GM12892 (cell line): Measurements from ENCODE around the gene SHANK2.
"Not testable (repeated sequence)": the region's sequence is repeated elsewhere in the genome, so short reads cannot be mapped to it uniquely, and the experiment has no call there.

Experiments used
- DNase-seq: peaks from one replicate; pipeline ENCODE4 v3.0.0; 2011; ENCODE audit not compliant: insufficient read length
- FAIRE-seq: peaks from 2 replicates; lab custom pipeline; 2011; peaks lifted over from hg19 to GRCh38; lab: Jason Lieb, UNC
- POLR2A ChIP-seq: IDR thresholded peaks from 2 replicates; pipeline ENCODE4 v1.6.1; 2011; ENCODE audit warnings: low read depth, low read length, control low read depth
- POLR2AphosphoS5 ChIP-seq: IDR thresholded peaks from 2 replicates; pipeline ENCODE4 v1.6.1; 2011; ENCODE audit warnings: low read depth, low read length, control low read depth
- TAF1 ChIP-seq: IDR thresholded peaks from 2 replicates; pipeline ENCODE4 v1.6.1; 2011; ENCODE audit warnings: low read depth, mild to moderate bottlenecking, control low read depth, low read length, borderline replicate concordance

The SHANK2 gene

GRCh38 chr11:71239581-71239980 lies 12.8 kb downstream of the SHANK2 start:
- FAIRE-seq (no peak), DNase-seq (no peak)
- TF ChIP-seq TAF1 (no peak), POLR2AphosphoS5 (no peak), POLR2A (no peak)

DNA sequence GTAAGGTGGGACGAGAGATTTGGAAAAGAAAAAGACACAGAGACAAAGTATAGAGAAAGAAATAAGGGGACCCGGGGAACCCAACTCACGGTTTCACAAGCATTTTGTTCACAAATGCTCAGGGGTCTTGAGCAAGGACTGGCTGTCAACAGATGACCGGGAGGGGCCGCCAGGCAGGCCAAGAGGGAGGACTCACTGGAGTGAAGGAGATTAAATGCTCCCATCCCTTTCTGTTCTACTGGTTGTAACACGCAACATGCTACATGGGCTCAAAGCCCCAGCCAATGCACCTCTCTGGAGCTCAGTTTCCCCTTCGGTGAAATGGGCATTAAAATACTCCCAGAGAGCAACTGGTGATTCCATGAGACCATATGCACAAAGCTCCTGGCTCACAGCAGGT lies 13.4 kb downstream of the SHANK2 start:
- no peak for TF ChIP-seq TAF1
- TF ChIP-seq POLR2AphosphoS5: no peak
- TF ChIP-seq POLR2A: no peak
- DNase-seq (no peak), FAIRE-seq (no peak)

- TF ChIP-seq POLR2A (no peak), POLR2AphosphoS5 (no peak), TAF1 (no peak)
- FAIRE-seq: no peak
- no peak for DNase-seq
Observed at GRCh38 chr11:71238285-71238875, 14.0 kb downstream of the SHANK2 start.

GRCh38 chr11:71237853-71238252 lies 14.5 kb downstream of the SHANK2 start:
- FAIRE-seq: no peak

GRCh38 chr11:71236836-71237475 lies 15.4 kb downstream of the SHANK2 start:
- FAIRE-seq: no peak
- no peak for TF ChIP-seq TAF1
- no peak for TF ChIP-seq POLR2A
- no peak for TF ChIP-seq POLR2AphosphoS5
- DNase-seq: no peak

More at GRCh38 chr11:71237853-71238252, 14.5 kb downstream of the SHANK2 start:
- no peak for DNase-seq
- TF ChIP-seq TAF1: no peak
- no peak for TF ChIP-seq POLR2AphosphoS5

DNA sequence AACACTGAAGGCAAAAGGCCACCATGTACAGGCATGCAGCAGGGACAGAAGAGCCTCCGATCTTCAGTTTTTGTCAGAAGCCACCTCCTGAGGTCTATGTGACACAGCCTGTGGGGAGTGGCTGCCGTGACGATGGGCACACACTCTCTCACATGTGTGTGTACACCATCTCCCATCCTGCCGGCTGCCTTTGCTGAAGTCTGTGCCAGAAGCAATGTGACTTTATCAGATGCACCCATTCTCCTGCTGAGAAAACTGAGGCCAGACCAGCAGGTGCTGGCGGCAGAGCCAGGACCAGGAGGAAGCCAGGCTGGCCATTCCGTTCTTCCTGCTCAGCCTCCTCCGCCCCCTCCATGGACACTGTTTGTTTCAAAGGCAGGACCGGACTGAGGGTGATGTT lies 16.7 kb downstream of the SHANK2 start:
- DNase-seq (no peak), FAIRE-seq (no peak)
- TF ChIP-seq TAF1: no peak
- TF ChIP-seq POLR2AphosphoS5: no peak
- TF ChIP-seq POLR2A: no peak

DNA sequence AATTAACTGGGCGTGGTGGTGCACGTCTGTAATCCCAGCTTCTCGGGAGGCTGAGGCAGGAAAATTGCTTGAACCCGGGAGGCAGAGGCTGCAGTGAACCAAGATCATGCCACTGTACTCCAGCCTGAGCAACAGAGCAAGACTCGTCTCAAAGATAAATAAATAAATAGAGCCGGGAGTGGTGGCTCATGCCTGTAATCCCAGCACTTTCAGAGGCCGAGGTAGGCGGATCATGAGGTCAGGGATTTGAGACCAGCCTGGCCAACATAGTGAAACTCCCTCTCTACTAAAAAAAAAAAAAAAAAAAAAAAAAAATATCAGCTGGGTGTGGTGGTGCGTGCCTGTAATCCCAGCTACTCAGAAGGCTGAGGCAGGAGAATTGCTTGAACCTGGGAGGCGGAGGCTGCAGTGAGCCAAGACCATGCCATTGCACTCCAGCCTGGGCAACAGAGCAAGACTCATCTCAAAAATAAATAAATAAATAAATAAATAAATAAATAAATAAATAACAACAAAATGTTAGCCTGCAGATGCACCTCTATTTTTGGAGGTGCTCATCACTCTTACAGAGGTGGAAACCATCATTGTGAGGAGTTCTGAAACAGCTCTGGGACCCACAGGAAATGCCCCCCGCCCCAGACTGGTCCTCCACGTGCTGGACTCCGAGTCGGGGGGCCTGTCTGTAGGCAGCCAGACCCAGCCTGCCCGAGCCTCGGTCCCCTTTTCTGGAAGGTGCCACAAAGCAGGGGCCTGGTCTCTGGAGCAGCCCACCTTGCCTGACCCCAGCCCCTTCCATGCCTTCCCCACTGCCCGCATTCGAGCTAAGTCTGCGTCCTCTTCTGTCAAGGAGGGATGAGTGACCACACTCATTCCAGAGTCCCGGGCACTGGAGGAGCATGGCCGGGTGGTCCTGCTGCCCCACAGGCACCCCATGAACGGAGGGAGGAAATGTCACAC lies 18.2 kb downstream of the SHANK2 start:
- not testable (repeated sequence) for DNase-seq, FAIRE-seq

- no peak for TF ChIP-seq POLR2A
- TF ChIP-seq TAF1: no peak
- TF ChIP-seq POLR2AphosphoS5: no peak
- FAIRE-seq (no peak), DNase-seq (no peak)
Observed at GRCh38 chr11:71232364-71232763, 20.0 kb downstream of the SHANK2 start.

DNA sequence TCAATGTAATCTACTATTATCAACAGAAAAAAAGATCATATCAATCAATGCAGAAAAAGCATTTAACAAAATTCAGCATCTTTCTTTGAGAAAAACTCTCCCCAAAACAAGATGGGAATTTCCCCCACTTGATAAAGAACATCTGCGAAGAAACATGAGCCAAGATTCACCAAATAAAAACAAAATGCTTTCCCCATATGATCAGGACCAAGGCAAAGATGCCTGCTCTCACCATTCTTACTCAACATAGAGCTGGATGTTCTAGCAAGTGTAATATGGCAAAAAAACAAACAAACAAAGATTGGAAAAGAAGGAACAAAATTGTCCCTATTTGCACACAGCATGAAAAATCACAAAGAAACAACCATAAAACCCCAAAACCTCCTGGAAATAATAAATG lies 23.4 kb downstream of the SHANK2 start:
- FAIRE-seq: no peak
- TF ChIP-seq POLR2AphosphoS5 (no peak), TAF1 (no peak), POLR2A (no peak)
- no peak for DNase-seq

DNA sequence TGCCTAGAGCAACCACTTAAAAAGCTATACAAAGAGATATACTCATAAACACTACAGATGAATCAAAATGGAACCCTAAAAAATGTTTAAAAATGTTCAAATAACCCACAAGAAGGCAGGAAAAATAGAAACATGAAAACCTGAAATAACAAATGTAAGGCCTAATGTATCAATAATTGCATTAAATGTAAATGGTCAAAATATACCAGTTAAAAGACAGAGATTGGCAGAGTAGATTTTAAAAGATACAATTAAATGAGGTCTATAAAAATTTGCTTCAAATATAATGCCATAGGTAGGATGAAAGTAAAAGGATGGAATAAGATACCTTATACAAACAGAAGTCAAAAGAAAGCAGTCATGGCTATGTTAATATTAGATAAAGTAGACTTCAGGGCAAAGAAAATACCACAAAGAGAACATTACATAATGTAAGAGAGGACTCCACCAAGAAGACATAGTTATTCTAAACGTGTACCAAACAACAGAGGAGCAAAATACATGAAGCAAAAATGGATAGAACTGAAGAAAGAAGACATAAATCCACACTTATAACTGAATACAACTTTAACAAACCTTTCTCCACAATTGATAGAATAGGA lies 25.2 kb downstream of the SHANK2 start:
- no peak for FAIRE-seq
- TF ChIP-seq POLR2A (no peak), POLR2AphosphoS5 (no peak), TAF1 (no peak)

More for the DNA sequence above, 25.2 kb downstream of the SHANK2 start:
- DNase-seq: no peak
